HFF-Myc (cell line): ENCODE measurements around the gene OR9A4.

Experiments used
- DNase-seq: peaks from one replicate; pipeline ENCODE4 v3.0.0-alpha.2; 2011; ENCODE audit warnings: low read depth; ENCODE audit errors: extremely low read depth
- H3K4me3 ChIP-seq: replicated peaks from 2 replicates; pipeline ENCODE4 v1.5.1; 2011; ENCODE audit warnings: low read depth, mild to moderate bottlenecking, control low read depth, low read length
- CTCF ChIP-seq: IDR thresholded peaks from 2 replicates; pipeline ENCODE4 v1.5.1; 2012; ENCODE audit warnings: mild to moderate bottlenecking, low read depth, low read length, control low read depth; ENCODE audit errors: missing control alignments

Gene OR9A4

GRCh38 chr7:141916099-141916498, at the start of gene OR9A4:
TSS of gene OR9A4 (plus strand) at chr7:141916399. CDS start at chr7:141918876, 2,477 bp downstream.
- H3K4me3 ChIP-seq, result no peak within 1 kb of the TSS
- no peak for TF ChIP-seq CTCF
- DNase-seq, result no peak

- no peak overlapping the region for H3K4me3 ChIP-seq
- TF ChIP-seq CTCF, result no peak
- no peak for DNase-seq
These were observed 49.2 kb upstream of the OR9A4 start for GRCh38 chr7:141866974-141867373.

- DNase-seq, result no peak
- H3K4me3 ChIP-seq, result no peak overlapping the region
- no peak for TF ChIP-seq CTCF
These were observed 43.3 kb upstream of the OR9A4 start for GRCh38 chr7:141872931-141873330.

- TF ChIP-seq CTCF, result no peak
- no peak for DNase-seq
These were observed 41.4 kb upstream of the OR9A4 start for GRCh38 chr7:141874787-141875186.

GRCh38 chr7:141875453-141875852, 40.7 kb upstream of the OR9A4 start:
- no peak for DNase-seq
- TF ChIP-seq CTCF, result no peak
- no peak overlapping the region for H3K4me3 ChIP-seq

More at GRCh38 chr7:141874787-141875186, 41.4 kb upstream of the OR9A4 start:
- H3K4me3 ChIP-seq, result no peak overlapping the region

GRCh38 chr7:141876371-141876770, 39.8 kb upstream of the OR9A4 start:
- DNase-seq, result no peak
- TF ChIP-seq CTCF, result no peak
- H3K4me3 ChIP-seq, result no peak overlapping the region

- DNase-seq, result no peak
- no peak for TF ChIP-seq CTCF
- H3K4me3 ChIP-seq, result no peak overlapping the region
These were observed 38.8 kb upstream of the OR9A4 start for GRCh38 chr7:141877365-141877764.
